GM12864 (cell line): ENCODE results near the gene CHPF.

ENCODE experiments used
- DNase-seq: peaks from one replicate; pipeline ENCODE4 v3.0.0-alpha.2; 2011; ENCODE audit warnings: low read depth
- H3K4me3 ChIP-seq: 2 replicates; pipeline ENCODE4 v1.5.1; 2011; ENCODE audit warnings: mild to moderate bottlenecking, low read depth, low read length, control low read depth
- TF ChIP-seq, protein P1 (sequence below): IDR thresholded peaks from 2 replicates; pipeline ENCODE4 v1.5.1; 2011; ENCODE audit warnings: low read depth, mild to moderate bottlenecking, moderate library complexity, low read length, control low read depth, inconsistent platforms; ENCODE audit errors: missing control alignments

CHPF gene

DNA sequence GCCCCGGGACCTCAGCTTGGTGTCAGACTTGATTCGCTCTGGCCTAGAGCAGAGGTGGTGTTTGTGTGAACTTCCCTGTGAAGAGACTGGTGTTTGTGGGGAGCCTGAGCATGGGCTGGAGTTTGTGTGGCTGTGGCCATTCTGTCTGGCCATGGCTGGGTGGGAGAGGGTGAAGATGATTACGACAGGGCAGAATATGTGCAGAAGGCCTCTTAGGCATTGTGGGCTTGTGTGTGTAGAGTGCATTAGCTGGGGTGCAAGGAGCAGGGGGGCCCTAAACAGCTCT, 17.2 kb upstream of the CHPF start:
- TF ChIP-seq, protein P1, sequence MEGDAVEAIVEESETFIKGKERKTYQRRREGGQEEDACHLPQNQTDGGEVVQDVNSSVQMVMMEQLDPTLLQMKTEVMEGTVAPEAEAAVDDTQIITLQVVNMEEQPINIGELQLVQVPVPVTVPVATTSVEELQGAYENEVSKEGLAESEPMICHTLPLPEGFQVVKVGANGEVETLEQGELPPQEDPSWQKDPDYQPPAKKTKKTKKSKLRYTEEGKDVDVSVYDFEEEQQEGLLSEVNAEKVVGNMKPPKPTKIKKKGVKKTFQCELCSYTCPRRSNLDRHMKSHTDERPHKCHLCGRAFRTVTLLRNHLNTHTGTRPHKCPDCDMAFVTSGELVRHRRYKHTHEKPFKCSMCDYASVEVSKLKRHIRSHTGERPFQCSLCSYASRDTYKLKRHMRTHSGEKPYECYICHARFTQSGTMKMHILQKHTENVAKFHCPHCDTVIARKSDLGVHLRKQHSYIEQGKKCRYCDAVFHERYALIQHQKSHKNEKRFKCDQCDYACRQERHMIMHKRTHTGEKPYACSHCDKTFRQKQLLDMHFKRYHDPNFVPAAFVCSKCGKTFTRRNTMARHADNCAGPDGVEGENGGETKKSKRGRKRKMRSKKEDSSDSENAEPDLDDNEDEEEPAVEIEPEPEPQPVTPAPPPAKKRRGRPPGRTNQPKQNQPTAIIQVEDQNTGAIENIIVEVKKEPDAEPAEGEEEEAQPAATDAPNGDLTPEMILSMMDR, result no peak
- H3K4me3 ChIP-seq, result no peak overlapping the region
- no peak for DNase-seq

DNA sequence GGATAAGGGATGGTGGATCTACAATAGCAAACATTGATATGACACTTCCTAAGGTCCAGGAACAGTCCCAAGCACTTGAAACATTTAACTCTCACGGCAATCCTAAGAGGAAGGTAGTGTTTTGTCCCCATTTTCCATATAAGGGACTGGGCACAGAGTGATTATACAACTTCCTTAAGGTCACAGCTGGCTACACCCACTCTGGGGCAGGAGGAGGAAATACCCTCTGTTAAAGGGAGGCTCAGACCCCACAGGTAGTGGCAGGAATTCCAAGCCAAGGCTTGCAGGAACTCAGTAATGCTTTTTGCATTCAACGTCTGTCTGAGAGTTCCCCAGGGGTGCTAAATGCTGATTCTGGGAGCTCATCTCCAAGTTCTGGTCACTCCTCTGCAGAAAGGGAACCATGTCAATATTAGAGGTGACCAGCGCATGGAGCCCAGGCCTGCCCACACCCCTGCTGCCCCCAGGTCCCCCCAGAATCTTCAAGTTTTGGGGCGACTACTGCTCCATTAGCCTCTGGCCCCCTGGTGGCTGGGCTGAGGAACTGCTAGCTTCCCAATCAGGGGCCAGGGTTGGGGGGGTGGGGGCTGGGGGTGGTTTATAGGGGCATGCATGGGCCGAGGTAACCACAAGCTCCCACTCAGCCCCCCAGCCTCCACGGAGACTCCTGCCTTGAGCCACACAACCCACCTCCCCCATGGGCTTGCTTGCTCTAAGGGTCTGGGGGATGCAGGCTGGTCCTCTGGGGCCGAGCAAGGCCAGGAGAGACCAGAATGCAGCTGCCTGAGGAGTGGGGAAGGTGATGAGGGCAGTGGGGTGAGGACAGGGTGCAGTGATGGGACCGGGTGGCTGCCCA, 16.7 kb upstream of the CHPF start:
- no peak for DNase-seq
- TF ChIP-seq, protein P1, result peak; percentile 74
- H3K4me3 ChIP-seq, result no peak overlapping the region

DNA sequence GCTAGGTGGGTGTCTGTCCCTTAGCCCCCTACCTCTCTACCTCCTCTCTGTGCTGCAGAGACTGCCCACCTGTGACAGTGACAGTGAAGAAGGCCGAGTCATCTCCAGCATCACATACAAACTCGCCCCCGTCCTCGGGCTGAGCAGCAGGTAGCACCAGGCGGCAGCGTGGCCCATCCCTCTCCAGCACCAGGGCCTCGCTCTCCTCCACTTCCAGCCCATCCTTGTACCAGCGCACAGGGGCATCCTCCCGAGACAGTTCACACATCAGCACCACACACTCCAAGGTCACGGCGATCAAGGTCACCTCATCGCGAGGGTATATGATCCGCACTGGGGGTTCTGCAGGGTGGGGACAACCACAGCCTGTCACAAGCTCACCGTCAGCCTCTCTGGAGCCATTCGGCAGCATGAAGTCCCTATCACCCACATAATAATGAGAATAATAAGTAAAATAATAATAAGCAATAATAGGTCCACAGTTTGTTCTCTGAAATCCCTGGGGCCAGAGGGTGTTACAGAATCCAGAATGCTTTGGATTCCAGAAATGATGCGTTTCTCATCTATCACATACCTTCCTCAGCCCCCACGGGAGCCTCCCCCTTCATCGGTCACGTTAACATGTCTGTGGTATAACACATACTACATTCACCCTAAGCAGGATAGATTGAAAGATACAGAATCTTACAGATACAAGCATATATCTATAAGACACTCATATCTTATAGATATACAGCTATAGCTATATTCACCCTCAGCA, 15.7 kb upstream of the CHPF start:
- TF ChIP-seq, protein P1, result no peak
- no peak overlapping the region for H3K4me3 ChIP-seq
- no peak for DNase-seq

DNA sequence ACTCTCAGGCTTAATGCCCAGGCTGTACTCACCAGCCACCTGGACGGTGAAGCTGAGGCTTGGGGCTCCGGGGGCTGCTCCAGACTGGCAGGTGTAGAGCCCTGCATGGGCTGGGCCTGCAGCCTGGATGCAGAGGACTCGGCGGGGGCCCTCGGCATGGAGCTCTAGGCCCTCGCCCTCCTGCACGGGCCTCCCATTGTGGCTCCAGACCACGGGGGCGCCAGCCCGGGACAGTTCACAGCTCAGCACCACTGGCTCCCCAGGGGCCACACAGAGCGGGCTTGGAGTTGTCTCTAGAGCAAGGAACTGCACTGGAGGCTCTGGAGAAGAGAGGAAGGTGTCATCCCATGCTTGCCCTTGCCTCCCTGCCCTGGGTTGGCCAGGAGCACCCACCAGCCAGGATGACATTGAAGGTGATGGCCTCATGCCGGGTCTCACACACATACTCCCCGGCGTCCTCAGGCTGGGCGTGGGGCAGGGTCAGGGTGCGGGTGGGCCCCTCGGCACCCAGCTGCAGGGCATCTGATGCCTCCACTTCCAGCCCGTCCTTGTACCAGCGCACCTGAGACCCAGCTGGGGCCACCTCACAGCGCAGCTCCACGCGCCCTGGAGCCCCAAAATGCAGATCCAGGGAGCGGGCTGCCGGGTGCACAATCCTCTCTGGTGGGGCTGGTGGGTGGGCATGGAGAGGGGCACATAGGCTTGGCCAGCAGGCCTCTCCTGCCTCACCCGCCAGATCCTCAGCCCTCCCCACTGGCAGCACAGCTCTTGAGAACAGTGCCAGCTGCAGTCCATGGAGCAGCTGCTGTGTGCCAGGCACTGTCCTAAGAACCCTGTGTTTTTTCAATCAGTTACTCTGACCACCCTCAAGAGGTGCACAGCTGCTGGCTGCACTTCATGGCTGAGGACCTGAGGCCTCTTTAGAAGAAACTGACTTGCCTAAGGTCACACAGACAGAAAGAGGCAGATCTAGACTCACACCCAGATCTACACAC, 14.5 kb upstream of the CHPF start:
- H3K4me3 ChIP-seq, result no peak overlapping the region
- DNase-seq, result no peak
- TF ChIP-seq, protein P1, result no peak

DNA sequence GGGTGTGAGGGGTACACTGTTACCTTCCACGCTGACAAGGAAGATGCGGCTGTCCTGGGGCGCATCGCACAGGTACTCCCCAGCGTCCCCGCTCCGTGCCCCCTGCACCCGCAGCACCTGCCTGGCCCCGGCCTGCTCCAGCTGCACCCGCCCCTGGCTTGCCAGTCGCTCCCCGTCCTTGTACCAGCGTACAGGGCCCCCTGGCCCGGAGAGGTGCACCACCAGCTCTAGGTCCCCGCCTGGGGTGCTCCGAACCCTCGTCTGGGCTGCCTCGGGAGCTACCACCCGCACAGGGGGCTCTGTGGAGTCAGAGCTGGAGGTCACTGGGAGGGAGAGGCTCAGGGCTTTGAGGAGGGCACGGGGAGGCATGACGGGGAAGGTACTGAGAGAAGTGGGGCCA, 13.7 kb upstream of the CHPF start:
- TF ChIP-seq, protein P1, result no peak
- no peak overlapping the region for H3K4me3 ChIP-seq
- DNase-seq, result no peak

DNA sequence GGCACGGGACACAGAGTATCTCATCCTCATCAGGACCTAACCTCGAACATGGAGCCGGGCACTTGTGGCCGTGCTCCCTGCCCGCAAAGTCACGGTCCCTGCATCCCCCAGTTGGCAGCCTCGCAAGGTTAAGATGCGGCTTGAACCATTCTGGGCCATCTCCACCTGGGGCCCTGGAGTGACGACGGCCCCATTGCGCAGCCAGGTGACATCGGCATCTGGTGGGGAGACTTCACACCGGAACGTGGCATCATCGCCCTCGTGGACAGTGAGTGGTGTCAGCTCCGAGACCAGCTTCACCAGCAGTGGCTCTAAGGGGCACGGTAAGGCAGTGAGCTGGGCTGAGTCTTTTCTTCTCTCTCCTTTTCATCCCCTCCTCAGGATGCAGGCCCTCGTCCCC, 12.8 kb upstream of the CHPF start:
- no peak overlapping the region for H3K4me3 ChIP-seq
- no peak for DNase-seq
- TF ChIP-seq, protein P1, result no peak
